HEK293 (cell line): ENCODE results near the gene S100A11.

Source experiments
- CTCF ChIA-PET: fragments of 350-600 bp; formaldehyde crosslinking; extraction: SDS; loops from one replicate; lab custom pipeline; 2021; ENCODE audit warnings: antibody characterized with exemption; lab: Yijun Ruan, JAX
- POLR2A ChIA-PET: fragments of 300-600 bp; formaldehyde crosslinking; extraction: SDS; loops from one replicate; lab custom pipeline; 2020; ENCODE audit warnings: antibody characterized with exemption, inconsistent platforms; lab: Yijun Ruan, JAX
- H3K27ac ChIP-seq: fragments of 200-500 bp; sonication (Bioruptor generic); 2 replicates; pipeline ENCODE4 v1.5.1; 2014; ENCODE audit warnings: low read depth, low read length, control low read depth, inconsistent platforms; ENCODE audit errors: extremely low read depth
- H3K36me3 ChIP-seq, 2 experiments: fragments of 200-500 bp in 1 of 2; sonication (Bioruptor generic) in 1 of 2; 1 replicate in 1 of 2; 2 replicates in 1 of 2; pipeline ENCODE4 v1.5.1; 2014 to 2017; ENCODE audit warnings: inconsistent platforms in 2 of 2, low read length in 2 of 2; ENCODE audit not compliant: control insufficient read depth in 2 of 2, insufficient read depth in 1 of 2
- H3K4me1 ChIP-seq: fragments of 200-500 bp; sonication (Bioruptor generic); 2 replicates; pipeline ENCODE4 v1.5.1; 2014; ENCODE audit warnings: mild to moderate bottlenecking, low read length, inconsistent platforms; ENCODE audit not compliant: control insufficient read depth, insufficient read depth
- H3K4me3 ChIP-seq: 2 replicates; pipeline ENCODE4 v1.5.1; 2011; ENCODE audit warnings: low read depth, mild to moderate bottlenecking, control low read depth, low read length, moderate library complexity
- H3K9me3 ChIP-seq: fragments of 200-500 bp; sonication (Bioruptor generic); 2 replicates; pipeline ENCODE4 v1.5.1; 2014; ENCODE audit warnings: low read depth, low read length, inconsistent platforms; ENCODE audit not compliant: control insufficient read depth, insufficient read depth
- CTCF ChIP-seq: fragments of 450-650 bp; formaldehyde crosslinking; IDR thresholded peaks from 2 replicates; pipeline ENCODE4 v1.5.1; 2016; ENCODE audit warnings: missing biosample characterization, missing genetic modification characterization
- EGR2 ChIP-seq: fragments of 450-650 bp; formaldehyde crosslinking; IDR thresholded peaks from 2 replicates; pipeline ENCODE4 v1.5.1; 2016; ENCODE audit warnings: low read depth, missing biosample characterization, missing genetic modification characterization
- KLF7 ChIP-seq: fragments of 450-650 bp; formaldehyde crosslinking; IDR thresholded peaks from 2 replicates; pipeline ENCODE4 v1.5.1; 2016; ENCODE audit warnings: missing biosample characterization, missing genetic modification characterization, borderline replicate concordance
- PRDM10 ChIP-seq: fragments of 450-650 bp; formaldehyde crosslinking; IDR thresholded peaks from 2 replicates; pipeline ENCODE4 v1.5.1; 2016; ENCODE audit warnings: missing biosample characterization, missing genetic modification characterization
- RBAK ChIP-seq: fragments of 450-650 bp; formaldehyde crosslinking; IDR thresholded peaks from 2 replicates; pipeline ENCODE4 v1.5.1; 2016; ENCODE audit warnings: missing biosample characterization, missing genetic modification characterization
- SCRT1 ChIP-seq: fragments of 450-650 bp; formaldehyde crosslinking; IDR thresholded peaks from 2 replicates; pipeline ENCODE4 v1.5.1; 2016; ENCODE audit warnings: missing biosample characterization, missing genetic modification characterization, borderline replicate concordance
- ZBTB49 ChIP-seq: fragments of 450-650 bp; formaldehyde crosslinking; IDR thresholded peaks from 2 replicates; pipeline ENCODE4 v1.5.1; 2016; ENCODE audit warnings: missing biosample characterization, missing genetic modification characterization, low read depth
- ZFP41 ChIP-seq: fragments of 450-650 bp; formaldehyde crosslinking; IDR thresholded peaks from 2 replicates; pipeline ENCODE4 v1.5.1; 2016; ENCODE audit warnings: missing biosample characterization, missing genetic modification characterization, borderline replicate concordance
- ZNF140 ChIP-seq: fragments of 450-650 bp; formaldehyde crosslinking; IDR thresholded peaks from 2 replicates; pipeline ENCODE4 v1.5.1; 2016; ENCODE audit warnings: missing biosample characterization, missing genetic modification characterization
- ZNF2 ChIP-seq: fragments of 450-650 bp; formaldehyde crosslinking; IDR thresholded peaks from 2 replicates; pipeline ENCODE4 v1.5.1; 2016; ENCODE audit warnings: missing biosample characterization, missing genetic modification characterization
- ZNF202 ChIP-seq: fragments of 450-650 bp; formaldehyde crosslinking; IDR thresholded peaks from 2 replicates; pipeline ENCODE4 v1.5.1; 2016; ENCODE audit warnings: missing biosample characterization, missing genetic modification characterization, borderline replicate concordance
- ZNF324 ChIP-seq: fragments of 450-650 bp; formaldehyde crosslinking; IDR thresholded peaks from 2 replicates; pipeline ENCODE4 v1.5.1; 2016; ENCODE audit warnings: missing biosample characterization, missing genetic modification characterization
- ZNF521 ChIP-seq: fragments of 450-650 bp; formaldehyde crosslinking; IDR thresholded peaks from 2 replicates; pipeline ENCODE4 v1.5.1; 2017; ENCODE audit warnings: missing biosample characterization, mild to moderate bottlenecking, missing genetic modification characterization
- ZNF660 ChIP-seq: fragments of 450-650 bp; IDR thresholded peaks from 2 replicates; pipeline ENCODE4 v1.5.1; 2018; ENCODE audit warnings: missing biosample characterization, mild to moderate bottlenecking, missing genetic modification characterization
- ZNF76 ChIP-seq: fragments of 450-650 bp; formaldehyde crosslinking; IDR thresholded peaks from 2 replicates; pipeline ENCODE4; 2016; ENCODE audit warnings: low read depth, missing biosample characterization, missing genetic modification characterization, borderline replicate concordance

S100A11 gene

GRCh38 chr1:152052606-152053005 is 15.8 kb upstream of the S100A11 start (continued):
- TF ChIP-seq ZBTB49 (tag by site-specific recombination) (no peak), ZNF660 (peak; percentile 57; the same call in 1 of the 2 replicates), KLF7 (tag by site-specific recombination) (no peak), ZNF140 (tag by site-specific recombination) (no peak), ZNF2 (0 out of 2 replicates have a peak, but pooled peaks have one; percentile 31), CTCF (tag by site-specific recombination) (peak; percentile 71)
- TF ChIP-seq, all 188 proteins: peak for 10

- CTCF ChIA-PET, result interaction anchor here (0.7 to 13.0 kb wide), 4 partner anchors 44 to 408 kb away, joined by 3 to 223 read pairs (median 36); no protein-coding TSS in a partner anchor
- POLR2A ChIA-PET, result no interaction called here
- Histone ChIP-seq H3K4me3 (no peak overlapping the region), H3K27ac (no peak overlapping the region), H3K9me3 (no peaks in the 10 kb centered on the region), H3K4me1 (peaks cover 8% of the 10 kb centered on the region), H3K36me3 (no peaks in the 10 kb centered on the region)
- TF ChIP-seq ZFP41 (tag by site-specific recombination) (no peak), ZNF202 (tag by site-specific recombination) (no peak), ZNF521 (tag by site-specific recombination) (no peak), ZNF324 (tag by site-specific recombination) (no peak), ZNF76 (no peak), SCRT1 (no peak), ZNF140 (tag by site-specific recombination) (no peak), PRDM10 (tag by site-specific recombination) (no peak), EGR2 (tag by site-specific recombination) (no peak), RBAK (tag by site-specific recombination) (no peak)
These were observed 14.3 kb upstream of the S100A11 start for GRCh38 chr1:152050886-152051675.
